GM10266 (cell line): ENCODE results near the gene GLT6D1.

ENCODE experiments used
- DNase-seq: peaks from one replicate; pipeline ENCODE4 v3.0.0; 2012; ENCODE audit errors: extremely low spot score
- CTCF ChIP-seq: IDR thresholded peaks from 2 replicates; pipeline ENCODE4 v1.5.1; 2012; ENCODE audit warnings: mild to moderate bottlenecking, low read depth; ENCODE audit not compliant: control insufficient read depth, insufficient read depth; ENCODE audit errors: missing control alignments

The GLT6D1 gene

GRCh38 chr9:135664801-135665794, 25.8 kb upstream of the GLT6D1 start:
- no peak for DNase-seq
- no peak for TF ChIP-seq CTCF

- no peak for TF ChIP-seq CTCF
- no peak for DNase-seq
Measured at GRCh38 chr9:135664266-135664665, 24.9 kb upstream of the GLT6D1 start.

GRCh38 chr9:135663857-135664256, 24.5 kb upstream of the GLT6D1 start:
- TF ChIP-seq CTCF, result no peak
- no peak for DNase-seq

DNA sequence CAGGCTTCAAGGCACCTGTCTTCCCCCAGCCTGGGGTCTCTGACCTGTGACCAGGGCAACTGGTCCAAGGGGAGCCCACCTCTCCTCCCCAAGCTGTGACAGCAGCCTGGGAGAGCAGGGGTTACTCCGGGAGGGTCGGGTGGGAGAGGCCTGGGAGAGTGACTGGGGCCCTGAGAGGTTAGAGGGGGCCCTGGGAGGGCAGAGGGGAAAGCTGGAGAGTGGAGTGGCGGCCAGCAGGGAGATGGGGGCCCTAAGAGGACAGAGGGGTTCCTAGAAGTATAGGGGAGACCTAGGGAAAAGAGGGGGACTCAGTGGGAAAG, 24.1 kb upstream of the GLT6D1 start:
- no peak for DNase-seq

GRCh38 chr9:135662758-135663450, 23.6 kb upstream of the GLT6D1 start, which contains the start of gene LCN9:
Gene LCN9, plus strand, starts transcription at chr9:135663309. Its CDS starts 13 bp downstream, at chr9:135663322.
- DNase-seq, result no peak
- TF ChIP-seq CTCF, result no peak

More for the DNA sequence above, 24.1 kb upstream of the GLT6D1 start:
- TF ChIP-seq CTCF, result no peak

DNA sequence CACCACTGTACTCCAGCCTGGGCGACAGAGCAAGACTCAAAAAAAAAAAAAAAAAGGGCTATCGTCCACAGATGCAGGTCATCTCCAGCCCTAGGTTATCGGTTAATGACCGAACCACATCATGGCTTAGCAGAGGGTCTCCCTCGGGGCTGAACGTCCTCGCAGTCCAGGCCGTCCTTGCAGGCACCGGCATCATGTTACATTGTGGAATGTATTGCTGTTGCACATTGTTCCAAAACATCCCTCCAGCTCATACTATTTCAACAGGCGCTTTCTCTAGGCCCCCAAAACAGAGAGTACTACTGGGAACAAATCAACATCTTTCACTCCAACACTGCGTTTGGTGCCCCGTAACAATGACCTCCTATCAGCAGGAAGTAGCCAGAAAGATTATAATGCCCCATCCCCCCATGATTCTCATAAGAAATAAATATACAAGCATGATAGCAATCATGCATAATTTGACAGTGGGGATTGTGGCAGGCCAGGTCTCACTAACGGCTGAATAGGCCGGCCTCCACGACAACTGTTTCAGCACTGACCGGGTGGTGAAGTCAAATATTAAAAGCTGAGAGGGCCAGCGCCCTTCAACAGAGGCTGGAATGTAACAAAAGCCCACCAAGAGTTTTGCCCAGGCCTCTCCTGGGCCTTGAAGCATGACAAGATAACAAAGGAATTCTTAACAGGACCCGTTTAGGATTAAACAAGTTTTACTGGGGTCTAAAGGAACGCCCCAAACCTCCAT, 22.6 kb upstream of the GLT6D1 start:
- no peak for TF ChIP-seq CTCF
- DNase-seq, result no peak
